ENCODE results near the gene NELFA.

DNA sequence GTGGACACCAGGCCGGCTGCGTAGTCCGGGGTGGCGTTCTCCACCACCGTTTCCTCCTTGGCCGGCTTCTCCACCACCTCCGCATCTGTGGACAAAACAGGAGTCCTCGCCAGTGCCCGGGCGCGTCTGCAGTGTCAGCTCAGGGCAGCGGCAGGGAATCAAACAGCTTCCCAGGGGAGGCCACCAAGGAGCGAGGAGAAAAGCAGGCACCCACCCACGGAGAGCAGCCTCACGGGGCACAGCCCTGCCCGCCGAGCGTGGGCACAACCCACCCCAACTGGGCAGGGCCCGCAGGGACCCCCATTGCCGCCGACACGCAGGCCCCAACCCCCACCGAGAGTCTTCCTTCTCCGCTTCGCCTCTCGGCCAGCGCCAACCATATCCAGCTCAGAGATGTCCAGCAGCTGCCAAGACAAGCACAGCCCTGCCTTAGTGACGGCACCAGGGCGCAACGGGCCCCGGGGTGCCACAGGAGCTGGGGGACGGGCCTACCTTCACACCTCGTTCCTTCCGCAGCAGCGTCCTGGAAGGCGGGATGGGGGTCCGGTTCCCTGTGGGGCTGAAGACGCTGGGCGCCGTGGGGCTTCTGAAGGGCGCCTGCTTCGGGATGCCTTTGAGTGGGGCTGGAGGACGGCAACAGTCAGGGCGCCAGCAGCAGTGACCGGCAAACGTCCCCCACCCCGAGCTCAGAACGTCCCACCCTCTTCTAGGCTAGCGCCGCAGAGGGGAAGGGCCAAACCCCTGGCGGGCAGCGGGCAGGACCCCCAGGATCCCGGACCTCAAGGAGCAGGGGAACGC lies 22.8 kb downstream of the NELFA start:
- TF ChIP-seq SKI (IDR thresholded peaks at IDR 0.05; ENCODE audit: partially characterized antibody) (no peak), ZFX (CRISPR knock-in tag; IDR thresholded peaks at IDR 0.05; ENCODE audit: low read depth) (no peak), ZNF550 (CRISPR knock-in tag; IDR thresholded peaks at IDR 0.05; ENCODE audit: borderline replicate concordance) (no peak)
- TF ChIP-seq, protein P1, sequence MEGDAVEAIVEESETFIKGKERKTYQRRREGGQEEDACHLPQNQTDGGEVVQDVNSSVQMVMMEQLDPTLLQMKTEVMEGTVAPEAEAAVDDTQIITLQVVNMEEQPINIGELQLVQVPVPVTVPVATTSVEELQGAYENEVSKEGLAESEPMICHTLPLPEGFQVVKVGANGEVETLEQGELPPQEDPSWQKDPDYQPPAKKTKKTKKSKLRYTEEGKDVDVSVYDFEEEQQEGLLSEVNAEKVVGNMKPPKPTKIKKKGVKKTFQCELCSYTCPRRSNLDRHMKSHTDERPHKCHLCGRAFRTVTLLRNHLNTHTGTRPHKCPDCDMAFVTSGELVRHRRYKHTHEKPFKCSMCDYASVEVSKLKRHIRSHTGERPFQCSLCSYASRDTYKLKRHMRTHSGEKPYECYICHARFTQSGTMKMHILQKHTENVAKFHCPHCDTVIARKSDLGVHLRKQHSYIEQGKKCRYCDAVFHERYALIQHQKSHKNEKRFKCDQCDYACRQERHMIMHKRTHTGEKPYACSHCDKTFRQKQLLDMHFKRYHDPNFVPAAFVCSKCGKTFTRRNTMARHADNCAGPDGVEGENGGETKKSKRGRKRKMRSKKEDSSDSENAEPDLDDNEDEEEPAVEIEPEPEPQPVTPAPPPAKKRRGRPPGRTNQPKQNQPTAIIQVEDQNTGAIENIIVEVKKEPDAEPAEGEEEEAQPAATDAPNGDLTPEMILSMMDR (CRISPR knock-in tag; IDR thresholded peaks at IDR 0.05): no peak
